ENCODE measurements around the gene MYH11.

MYH11 gene

GRCh38 chr16:15707332-15707731 lies 149.5 kb downstream of the MYH11 start:
- ChIA-PET CTCF (interaction anchor here (1.3 kb wide), 1 partner anchor 114 kb away, joined by 3 read pairs; no protein-coding TSS in a partner anchor), POLR2A (no interaction called here)
- DNase-seq (ENCODE audit: extremely low spot score), result no peak
- no peak for TF ChIP-seq CTCF (IDR thresholded peaks at IDR 0.05; ENCODE audit: control extremely low read depth, extremely low read depth, low read depth, missing control alignments)

GRCh38 chr16:15705064-15705565 lies 151.7 kb downstream of the MYH11 start:
- POLR2A ChIA-PET, result interaction anchor here (0.7 kb wide), 1 partner anchor 11 kb away, joined by 7 read pairs; no protein-coding TSS in a partner anchor
- no peak for DNase-seq (ENCODE audit: extremely low spot score)
- CTCF ChIA-PET, result interaction anchor here (0.7 to 2.5 kb wide), 11 partner anchors 8 to 279 kb away, joined by 3 to 12 read pairs (median 4); no protein-coding TSS in a partner anchor

GRCh38 chr16:15704545-15704987 lies 152.3 kb downstream of the MYH11 start:
- POLR2A ChIA-PET, result no interaction called here
- peak; percentile 65 for TF ChIP-seq CTCF (IDR thresholded peaks at IDR 0.05; ENCODE audit: control extremely low read depth, extremely low read depth, low read depth, missing control alignments)
- DNase-seq (ENCODE audit: extremely low spot score), result peak; percentile 76
- CTCF ChIA-PET, result interaction anchor here (0.7 to 2.5 kb wide), 13 partner anchors 9 to 279 kb away, joined by 3 to 12 read pairs (median 4); no protein-coding TSS in a partner anchor

More at GRCh38 chr16:15705064-15705565, 151.7 kb downstream of the MYH11 start:
- TF ChIP-seq CTCF (IDR thresholded peaks at IDR 0.05; ENCODE audit: control extremely low read depth, extremely low read depth, low read depth, missing control alignments), result no peak

- DNase-seq (ENCODE audit: extremely low spot score), result no peak
- TF ChIP-seq CTCF (IDR thresholded peaks at IDR 0.05; ENCODE audit: control extremely low read depth, extremely low read depth, low read depth, missing control alignments), result no peak
- CTCF ChIA-PET, result interaction anchor here (0.8 to 2.5 kb wide), 6 partner anchors 10 to 44 kb away, joined by 3 to 12 read pairs (median 4); no protein-coding TSS in a partner anchor
- POLR2A ChIA-PET, result no interaction called here
Measured at GRCh38 chr16:15703029-15703736, 153.6 kb downstream of the MYH11 start.

- POLR2A ChIA-PET, result no interaction called here
Measured at GRCh38 chr16:15701975-15702970, 154.6 kb downstream of the MYH11 start.

More at GRCh38 chr16:15701975-15702970, 154.6 kb downstream of the MYH11 start:
- DNase-seq (ENCODE audit: extremely low spot score), result no peak
- no peak for TF ChIP-seq CTCF (IDR thresholded peaks at IDR 0.05; ENCODE audit: control extremely low read depth, extremely low read depth, low read depth, missing control alignments)
- CTCF ChIA-PET, result interaction anchor here (1.1 kb wide), 1 partner anchor 275 kb away, joined by 3 read pairs; no protein-coding TSS in a partner anchor
